ENCODE data around the gene ZBTB16. TPM values are rescaled to one million over a fixed set of nuclear protein-coding genes. Genes with fewer than 3 reads are reported as not detected.

The ZBTB16 gene
- total RNA-seq, 3 donors from 2014 or later: 4.9 to 82.1 (median 48.8) TPM

GRCh38 chr11:114064216-114064615 is 4.7 kb downstream of the ZBTB16 start:
- intact Hi-C loops (cut with DNase I, micrococcal nuclease): loop anchor here in 1 of 2 donors (10.0 kb wide), 1 partner anchor 101 kb away; no protein-coding TSS in a partner anchor
- no peaks in the 10 kb centered on the region for H3K36me3 ChIP-seq (ENCODE audit: low read depth)
- peaks cover 5% of the 10 kb centered on the region for H3K4me1 ChIP-seq (ENCODE audit: low read depth)
- no peak for TF ChIP-seq CTCF (IDR thresholded peaks at IDR 0.05)
- no peak for DNase-seq
- no peak for ATAC-seq
- no peaks in the 10 kb centered on the region for H3K9me3 ChIP-seq
- H3K4me3 ChIP-seq: no peak overlapping the region

- Histone ChIP-seq H3K4me3 (no peak overlapping the region), H3K4me1 (ENCODE audit: low read depth) (peaks cover 5% of the 10 kb centered on the region), H3K36me3 (ENCODE audit: low read depth) (no peaks in the 10 kb centered on the region), H3K9me3 (no peaks in the 10 kb centered on the region)
- intact Hi-C loops (cut with DNase I, micrococcal nuclease): loop anchor here in 1 of 2 donors (10.0 kb wide), 1 partner anchor 100 kb away; no protein-coding TSS in a partner anchor
- DNase-seq (no peak), ATAC-seq (no peak)
- no peak for TF ChIP-seq CTCF (IDR thresholded peaks at IDR 0.05)
Measured at GRCh38 chr11:114065094-114065493, 5.6 kb downstream of the ZBTB16 start.

DNA sequence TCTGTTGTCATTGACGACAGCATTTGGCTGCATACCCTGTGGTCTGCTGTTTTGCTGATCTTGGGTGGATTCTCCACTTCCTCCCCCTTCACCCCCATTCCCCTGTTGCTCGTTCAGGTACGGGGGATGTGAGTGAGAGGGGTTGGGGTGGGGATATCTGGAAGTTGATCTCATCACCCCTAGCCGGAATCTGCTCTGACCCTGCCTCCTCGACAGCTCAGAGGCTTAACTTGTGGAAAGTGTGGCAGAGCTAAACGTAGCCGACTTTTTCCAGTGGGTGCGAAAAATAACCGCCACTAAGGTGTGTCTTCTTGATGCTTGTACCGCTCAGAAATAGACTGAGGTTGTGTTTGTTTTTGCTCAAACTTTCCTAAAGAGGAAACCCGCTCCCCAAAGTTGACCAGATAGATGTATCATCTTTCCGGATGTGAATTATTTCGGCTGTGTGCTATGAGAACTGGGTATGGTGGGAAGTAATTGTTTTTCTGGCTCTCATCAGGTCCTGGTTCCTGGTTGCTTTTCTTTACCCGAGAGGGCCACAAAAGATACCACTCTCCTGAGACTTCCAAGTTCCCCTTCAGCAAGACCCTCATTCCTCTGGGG is 6.6 kb downstream of the ZBTB16 start:
- Histone ChIP-seq H3K4me3 (no peak overlapping the region), H3K36me3 (ENCODE audit: low read depth) (no peaks in the 10 kb centered on the region), H3K9me3 (no peaks in the 10 kb centered on the region), H3K4me1 (ENCODE audit: low read depth) (peaks cover 5% of the 10 kb centered on the region)
- intact Hi-C loops (cut with DNase I, micrococcal nuclease): loop anchor here in 1 of 2 donors (10.0 kb wide), 1 partner anchor 99 kb away; no protein-coding TSS in a partner anchor
- DNase-seq (no peak), ATAC-seq (no peak)
- no peak for TF ChIP-seq CTCF (IDR thresholded peaks at IDR 0.05)

DNA sequence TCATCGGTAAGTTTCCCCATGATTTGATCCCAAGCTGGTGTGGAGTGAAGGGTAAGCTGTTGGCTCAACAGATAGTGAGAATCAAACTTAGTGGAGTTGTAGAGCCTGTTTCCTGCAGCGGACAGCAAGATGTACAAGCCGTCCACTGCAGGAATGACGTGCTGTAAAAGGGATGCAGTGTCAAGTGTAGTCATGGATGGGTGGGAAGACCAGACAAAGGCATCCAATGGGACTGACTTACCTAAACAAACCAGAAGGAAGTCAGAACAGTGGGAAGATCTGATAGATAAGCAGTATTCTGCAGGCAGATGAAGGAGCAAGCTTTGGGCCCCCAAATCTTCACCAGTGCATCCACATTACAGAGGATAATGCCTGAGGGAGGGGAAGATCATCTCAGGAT is 8.8 kb downstream of the ZBTB16 start:
- intact Hi-C loops (cut with DNase I, micrococcal nuclease): loop anchor here in 1 of 2 donors (10.0 kb wide), 1 partner anchor 96 kb away; no protein-coding TSS in a partner anchor
- no peak for ATAC-seq
- DNase-seq: no peak
- Histone ChIP-seq H3K36me3 (ENCODE audit: low read depth) (no peaks in the 10 kb centered on the region), H3K4me1 (ENCODE audit: low read depth) (peaks cover 9% of the 10 kb centered on the region), H3K4me3 (no peak overlapping the region), H3K9me3 (no peaks in the 10 kb centered on the region)
- TF ChIP-seq CTCF (IDR thresholded peaks at IDR 0.05): no peak

- no peak overlapping the region for H3K4me3 ChIP-seq
- DNase-seq: no peak
- intact Hi-C loops (cut with DNase I, micrococcal nuclease): no loop called here
- H3K9me3 ChIP-seq: no peaks in the 10 kb centered on the region
- H3K36me3 ChIP-seq (ENCODE audit: low read depth): no peaks in the 10 kb centered on the region
- H3K4me1 ChIP-seq (ENCODE audit: low read depth): peaks cover 7% of the 10 kb centered on the region
- no peak for ATAC-seq
- TF ChIP-seq CTCF (IDR thresholded peaks at IDR 0.05): no peak
Measured at GRCh38 chr11:114070464-114071139, 11.1 kb downstream of the ZBTB16 start.

Measured in mucosa of descending colon (tissue), 3 donors.